Gastroesophageal sphincter (tissue), 3 donors: ENCODE measurements around the gene ACSF3.

Experiments used
- EP300 ChIP-seq: sonication (generic); formaldehyde crosslinking; IDR thresholded peaks from one replicate; pipeline ENCODE4 v1.6.1; 2017; ENCODE audit warnings: antibody characterized with exemption, mild to moderate bottlenecking
- TF ChIP-seq, protein P1 (sequence below), 4 experiments: fragments of 200-600 bp in 2 of 4; fragments of 450-650 bp in 2 of 4; sonication (generic) in 1 of 4; IDR thresholded peaks; one replicate each; pipeline ENCODE4 v1.5.1; 2017 to 2019; ENCODE audit warnings: antibody characterized with exemption in 4 of 4, mild to moderate bottlenecking in 2 of 4, moderate library complexity in 2 of 4

DNA sequence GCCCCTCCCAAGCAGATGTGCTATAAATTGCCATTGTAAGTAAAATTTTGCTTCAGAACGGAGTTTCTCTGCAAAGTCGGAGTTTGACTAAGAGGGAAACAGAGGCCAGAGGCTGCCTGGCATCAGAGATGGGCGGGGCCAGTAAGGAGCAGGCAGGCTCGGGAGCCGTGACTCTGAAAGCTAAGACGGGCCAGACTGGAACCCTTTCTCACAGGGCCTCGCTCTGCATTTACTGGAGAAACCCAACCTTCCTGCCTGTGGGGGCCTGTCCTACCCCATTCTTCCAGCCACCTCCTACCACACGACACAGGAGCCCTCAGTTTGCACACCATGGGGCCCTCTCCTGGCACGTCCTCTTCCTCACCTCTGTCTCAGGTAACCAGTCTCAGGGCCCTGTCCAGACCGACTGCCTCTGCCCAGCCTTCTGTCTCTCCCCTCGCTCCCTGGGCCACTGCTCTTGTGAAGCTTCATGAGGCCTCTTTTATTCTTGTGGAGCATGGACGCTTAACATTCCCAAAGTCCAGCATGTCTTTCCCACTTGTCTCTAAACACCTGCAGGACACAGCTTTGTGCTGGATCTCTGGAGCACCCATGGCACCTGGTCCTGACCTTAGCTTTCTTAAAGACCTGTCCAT, 48.4 kb upstream of the ACSF3 start:
- TF ChIP-seq, protein P1, sequence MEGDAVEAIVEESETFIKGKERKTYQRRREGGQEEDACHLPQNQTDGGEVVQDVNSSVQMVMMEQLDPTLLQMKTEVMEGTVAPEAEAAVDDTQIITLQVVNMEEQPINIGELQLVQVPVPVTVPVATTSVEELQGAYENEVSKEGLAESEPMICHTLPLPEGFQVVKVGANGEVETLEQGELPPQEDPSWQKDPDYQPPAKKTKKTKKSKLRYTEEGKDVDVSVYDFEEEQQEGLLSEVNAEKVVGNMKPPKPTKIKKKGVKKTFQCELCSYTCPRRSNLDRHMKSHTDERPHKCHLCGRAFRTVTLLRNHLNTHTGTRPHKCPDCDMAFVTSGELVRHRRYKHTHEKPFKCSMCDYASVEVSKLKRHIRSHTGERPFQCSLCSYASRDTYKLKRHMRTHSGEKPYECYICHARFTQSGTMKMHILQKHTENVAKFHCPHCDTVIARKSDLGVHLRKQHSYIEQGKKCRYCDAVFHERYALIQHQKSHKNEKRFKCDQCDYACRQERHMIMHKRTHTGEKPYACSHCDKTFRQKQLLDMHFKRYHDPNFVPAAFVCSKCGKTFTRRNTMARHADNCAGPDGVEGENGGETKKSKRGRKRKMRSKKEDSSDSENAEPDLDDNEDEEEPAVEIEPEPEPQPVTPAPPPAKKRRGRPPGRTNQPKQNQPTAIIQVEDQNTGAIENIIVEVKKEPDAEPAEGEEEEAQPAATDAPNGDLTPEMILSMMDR (IDR thresholded peaks at IDR 0.05) = no peak
- no peak for TF ChIP-seq EP300
